HEK293T (cell line): ENCODE measurements around the gene C1orf105.

Experiments
- CTCF ChIA-PET: fragments of 350-600 bp; formaldehyde crosslinking; extraction: SDS; loops from one replicate; lab custom pipeline; 2021; ENCODE audit warnings: antibody characterized with exemption, inconsistent platforms; lab: Yijun Ruan, JAX
- POLR2A ChIA-PET: fragments of 350-600 bp; formaldehyde crosslinking; extraction: SDS; loops from one replicate; lab custom pipeline; 2020; ENCODE audit warnings: antibody characterized with exemption, inconsistent platforms; lab: Yijun Ruan, JAX
- DNase-seq: peaks from one replicate; pipeline ENCODE4 v3.0.0; 2012; ENCODE audit warnings: mixed read lengths; ENCODE audit errors: extremely low spot score
- ARNT ChIP-seq: fragments of 450-650 bp; IDR thresholded peaks from 2 replicates; pipeline ENCODE4 v1.6.1; 2017; ENCODE audit warnings: mild to moderate bottlenecking
- BHLHE40 ChIP-seq: fragments of 450-650 bp; IDR thresholded peaks from 2 replicates; pipeline ENCODE4 v1.6.1; 2016; ENCODE audit warnings: mild to moderate bottlenecking, moderate library complexity, borderline replicate concordance
- CTBP1 ChIP-seq: fragments of 450-650 bp; IDR thresholded peaks from 2 replicates; pipeline ENCODE4 v1.6.1; 2016; ENCODE audit warnings: borderline replicate concordance
- ELF4 ChIP-seq: fragments of 450-650 bp; IDR thresholded peaks from 2 replicates; pipeline ENCODE4 v1.6.1; 2017; ENCODE audit warnings: antibody characterized with exemption
- FOXA1 ChIP-seq: fragments of 450-650 bp; IDR thresholded peaks from 2 replicates; pipeline ENCODE4 v1.6.1; 2016; ENCODE audit warnings: mild to moderate bottlenecking
- FOXK2 ChIP-seq: fragments of 450-650 bp; IDR thresholded peaks from 2 replicates; pipeline ENCODE4 v1.6.1; 2016; ENCODE audit warnings: mild to moderate bottlenecking
- FOXM1 ChIP-seq: fragments of 450-650 bp; IDR thresholded peaks from 2 replicates; pipeline ENCODE4 v1.6.1; 2017; ENCODE audit warnings: mild to moderate bottlenecking, borderline replicate concordance
- HDGF ChIP-seq: fragments of 450-650 bp; IDR thresholded peaks from 2 replicates; pipeline ENCODE4 v1.6.1; 2017; ENCODE audit warnings: antibody characterized with exemption, borderline replicate concordance
- L3MBTL2 ChIP-seq: fragments of 450-650 bp; conservative IDR thresholded peaks from 2 replicates; pipeline ENCODE4 v1.6.1; 2016; ENCODE audit warnings: mild to moderate bottlenecking
- LEF1 ChIP-seq: fragments of 450-650 bp; IDR thresholded peaks from 2 replicates; pipeline ENCODE4 v1.6.1; 2017; ENCODE audit warnings: mild to moderate bottlenecking, borderline replicate concordance
- NFRKB ChIP-seq: fragments of 450-650 bp; IDR thresholded peaks from 2 replicates; pipeline ENCODE4 v1.6.1; 2016; ENCODE audit warnings: mild to moderate bottlenecking, moderate library complexity
- PKNOX1 ChIP-seq: fragments of 450-650 bp; IDR thresholded peaks from 2 replicates; pipeline ENCODE4 v1.6.1; 2016
- SP1 ChIP-seq: fragments of 450-650 bp; IDR thresholded peaks from 2 replicates; pipeline ENCODE4 v1.6.1; 2017
- SUZ12 ChIP-seq: fragments of 450-650 bp; IDR thresholded peaks from 2 replicates; pipeline ENCODE4 v1.6.1; 2016; ENCODE audit warnings: mild to moderate bottlenecking
- TARDBP ChIP-seq: fragments of 450-650 bp; IDR thresholded peaks from 2 replicates; pipeline ENCODE4 v1.6.1; 2016
- ZNF384 ChIP-seq: fragments of 450-650 bp; IDR thresholded peaks from 2 replicates; pipeline ENCODE4 v1.6.1; 2016

C1orf105 gene

DNA sequence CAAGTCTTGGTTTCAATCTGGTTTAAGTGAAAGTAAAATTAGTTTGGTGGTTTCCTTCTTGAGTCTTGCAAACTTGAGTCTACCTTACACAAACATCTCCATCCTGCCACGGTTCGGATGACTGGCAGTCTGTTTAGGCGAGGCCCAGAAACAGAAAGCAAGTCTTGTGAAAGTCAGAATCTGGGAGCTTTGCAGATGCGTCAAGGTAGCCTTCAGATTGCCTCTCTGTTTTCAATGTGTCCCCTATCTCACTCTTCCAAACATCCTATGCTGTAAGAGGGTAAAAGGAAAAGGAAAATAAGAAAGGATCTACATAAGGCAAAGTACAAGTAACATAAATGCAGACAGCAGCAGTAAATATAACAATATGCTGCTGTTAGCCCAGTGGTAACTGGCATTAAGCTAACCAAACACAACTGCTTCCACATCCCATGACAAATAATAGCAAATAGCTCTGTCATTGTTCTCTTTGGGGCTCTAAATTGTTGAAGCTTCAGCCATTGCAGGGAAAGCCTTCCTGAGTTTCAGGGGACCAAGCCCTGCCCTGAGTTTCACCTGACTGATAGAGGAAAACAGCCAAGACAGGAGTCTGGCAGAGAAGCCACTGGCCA is 26.2 kb upstream of the C1orf105 start:
- ChIA-PET POLR2A (no interaction called here), CTCF (interaction anchor here (0.8 kb wide), 1 partner anchor 35 kb away, joined by 8 read pairs; no protein-coding TSS in a partner anchor)
- DNase-seq, result no peak
- TF ChIP-seq TARDBP (no peak), ELF4 (no peak)

- POLR2A ChIA-PET, result no interaction called here
- no peak for TF ChIP-seq ELF4
- TF ChIP-seq HDGF, result no peak
- TF ChIP-seq L3MBTL2, result no peak
- TF ChIP-seq NFRKB, result no peak
- no peak for TF ChIP-seq TARDBP
- TF ChIP-seq CTBP1, result no peak
- no peak for TF ChIP-seq FOXK2
- no peak for TF ChIP-seq FOXM1
- no peak for TF ChIP-seq ZNF384
- no peak for TF ChIP-seq FOXA1
- TF ChIP-seq SUZ12, result no peak
- TF ChIP-seq BHLHE40, result no peak
- no peak for TF ChIP-seq PKNOX1
- no peak for TF ChIP-seq ARNT
- TF ChIP-seq LEF1, result no peak
- TF ChIP-seq SP1, result no peak
- CTCF ChIA-PET, result interaction anchor here (0.8 kb wide), 1 partner anchor 36 kb away, joined by 8 read pairs; no protein-coding TSS in a partner anchor
- no peak for DNase-seq
Measured at GRCh38 chr1:172394811-172395210, 25.7 kb upstream of the C1orf105 start.

GRCh38 chr1:172395576-172395975 is 24.9 kb upstream of the C1orf105 start:
- CTCF ChIA-PET, result no interaction called here
- DNase-seq, result no peak
- POLR2A ChIA-PET, result no interaction called here

GRCh38 chr1:172397221-172397620 is 23.3 kb upstream of the C1orf105 start:
- DNase-seq, result no peak
- ChIA-PET POLR2A (no interaction called here), CTCF (interaction anchor here (0.6 kb wide), 1 partner anchor 612 kb away, joined by 3 read pairs; no protein-coding TSS in a partner anchor)
- TF ChIP-seq SUZ12 (no peak), L3MBTL2 (no peak), FOXA1 (no peak), NFRKB (no peak)

More at GRCh38 chr1:172395576-172395975, 24.9 kb upstream of the C1orf105 start:
- TF ChIP-seq SP1 (no peak), CTBP1 (no peak), PKNOX1 (no peak), FOXM1 (no peak), LEF1 (no peak), L3MBTL2 (no peak), HDGF (no peak), ZNF384 (no peak), BHLHE40 (no peak), SUZ12 (no peak), TARDBP (no peak), NFRKB (no peak), FOXK2 (no peak), ARNT (no peak), ELF4 (no peak), FOXA1 (no peak)

DNA sequence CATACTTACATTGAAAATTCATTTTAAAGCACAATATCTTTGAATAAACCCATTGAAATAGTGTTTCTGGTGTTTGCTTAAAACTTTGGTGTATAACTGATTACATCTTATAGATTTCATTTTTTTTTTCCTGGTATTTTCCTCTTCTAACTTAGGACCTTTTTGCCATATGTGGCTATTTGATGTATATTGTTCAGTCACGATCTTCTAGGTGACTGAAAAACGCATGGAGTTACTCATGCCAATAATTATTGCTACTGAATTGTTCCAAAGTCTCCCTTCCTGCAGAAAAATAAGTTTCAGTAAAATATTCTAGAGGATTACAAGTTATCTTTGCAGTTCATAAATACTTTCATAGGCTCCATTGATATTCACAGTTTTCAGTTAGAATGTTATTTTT is 22.9 kb upstream of the C1orf105 start:
- no peak for TF ChIP-seq LEF1
- ChIA-PET POLR2A (no interaction called here), CTCF (interaction anchor here (0.6 kb wide), 1 partner anchor 358 kb away, joined by 3 read pairs; no protein-coding TSS in a partner anchor)
- no peak for DNase-seq

GRCh38 chr1:172398193-172398592 is 22.3 kb upstream of the C1orf105 start:
- TF ChIP-seq TARDBP (no peak), FOXA1 (no peak), CTBP1 (no peak), ARNT (no peak), FOXM1 (no peak), ELF4 (no peak), NFRKB (no peak), FOXK2 (no peak), L3MBTL2 (no peak)
- ChIA-PET POLR2A (no interaction called here), CTCF (interaction anchor here (0.6 kb wide), 1 partner anchor 359 kb away, joined by 3 read pairs; no protein-coding TSS in a partner anchor)
- no peak for DNase-seq

DNA sequence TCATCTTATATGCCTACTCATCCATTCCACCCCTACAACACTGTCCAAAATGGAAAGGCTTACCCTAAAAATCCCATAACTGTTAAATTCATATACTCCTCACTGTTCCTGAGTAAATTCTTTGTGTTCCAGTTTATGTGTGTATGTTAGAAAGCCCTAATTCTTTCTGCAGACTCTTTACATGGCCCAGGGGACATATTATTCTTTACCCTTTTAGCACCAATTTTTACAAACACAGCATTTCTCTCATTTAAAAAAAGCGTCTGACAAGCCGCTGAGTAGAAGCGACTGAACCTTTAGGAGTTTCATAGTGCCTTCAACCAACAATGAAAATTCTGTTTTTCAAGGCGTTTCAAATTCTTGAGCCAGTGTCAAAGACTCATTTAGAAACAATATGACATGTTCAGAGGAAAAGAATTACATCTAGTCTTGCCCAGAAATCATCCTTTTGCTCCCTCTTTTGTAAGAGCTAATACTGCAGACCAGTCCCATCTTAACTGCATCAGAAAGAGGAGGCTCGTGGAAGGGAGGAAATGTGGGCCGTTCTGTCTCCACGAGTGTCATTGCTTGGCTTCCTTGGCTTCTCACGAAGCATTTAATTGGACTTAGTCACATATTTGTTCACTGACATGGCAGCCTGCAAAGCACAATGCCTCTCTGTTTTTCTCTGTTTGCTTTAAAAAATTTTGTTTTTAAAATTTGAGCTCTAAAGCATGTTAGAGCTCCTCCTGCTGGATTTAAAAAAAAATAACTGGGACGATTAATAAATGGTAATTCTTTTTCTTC is 21.3 kb upstream of the C1orf105 start:
- ChIA-PET POLR2A (no interaction called here), CTCF (interaction anchor here (1.0 to 1.8 kb wide), 6 partner anchors 9 to 397 kb away, joined by 3 to 6 read pairs (median 4); no protein-coding TSS in a partner anchor)
- DNase-seq, result peak; percentile 11
- TF ChIP-seq HDGF (no peak), FOXA1 (no peak), ZNF384 (no peak), FOXM1 (no peak), LEF1 (no peak)
